Hematopoietic multipotent progenitor cell treated with erythropoietin and hydrocortisone succinate and interleukin-3 and kit ligand, for 17 days (in vitro differentiated cells): ENCODE measurements around the gene STX18.
A peak's percentile ranks its signal among the peaks of the same experiment; 100 is the strongest.
"Not testable (repeated sequence)": the region's sequence is repeated elsewhere in the genome, so short reads cannot be mapped to it uniquely, and the experiment has no call there.

Experiments used
- DNase-seq: peaks from one replicate; pipeline ENCODE4 v3.0.0-alpha.2; 2015; ENCODE audit warnings: low spot score

STX18 gene

DNA sequence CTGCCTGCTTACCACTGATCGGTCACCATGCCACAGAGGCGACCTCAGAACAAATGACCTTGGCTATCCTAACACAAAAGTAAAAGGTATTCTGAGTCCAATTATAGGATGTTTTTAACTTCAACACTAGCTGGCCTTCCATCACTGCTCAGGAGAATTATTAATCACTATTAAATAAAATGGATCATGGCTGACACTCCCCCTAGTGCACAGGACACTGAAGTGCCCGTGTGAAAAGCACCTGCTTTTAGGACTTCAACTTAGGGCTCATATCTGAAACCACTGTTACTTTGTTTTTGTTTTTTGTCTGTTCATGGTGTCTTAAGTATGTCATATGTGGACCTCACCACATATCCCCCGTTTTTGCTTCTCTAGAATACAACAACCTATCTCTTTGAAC lies 33.9 kb downstream of the STX18 start:
- no peak for DNase-seq

DNA sequence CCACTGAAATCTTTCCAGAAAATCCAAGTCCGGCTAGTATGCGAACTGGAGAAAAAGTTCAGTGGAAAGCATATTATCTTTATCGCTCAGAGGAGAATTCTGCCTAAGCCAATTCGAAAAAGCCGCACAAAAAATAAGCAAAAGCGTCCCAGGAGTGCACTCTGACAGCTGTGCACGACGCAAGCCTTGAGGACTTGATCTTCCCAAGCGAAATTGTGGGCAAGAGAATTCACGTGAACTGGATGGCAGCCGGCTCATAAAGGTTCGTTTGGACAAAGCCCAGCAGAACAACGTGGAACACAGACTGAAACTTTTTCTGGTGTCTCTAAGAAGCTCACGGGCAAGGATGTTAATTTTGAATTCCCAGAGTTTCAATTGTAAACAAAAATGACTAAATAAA lies 34.4 kb downstream of the STX18 start:
- DNase-seq = no peak

DNA sequence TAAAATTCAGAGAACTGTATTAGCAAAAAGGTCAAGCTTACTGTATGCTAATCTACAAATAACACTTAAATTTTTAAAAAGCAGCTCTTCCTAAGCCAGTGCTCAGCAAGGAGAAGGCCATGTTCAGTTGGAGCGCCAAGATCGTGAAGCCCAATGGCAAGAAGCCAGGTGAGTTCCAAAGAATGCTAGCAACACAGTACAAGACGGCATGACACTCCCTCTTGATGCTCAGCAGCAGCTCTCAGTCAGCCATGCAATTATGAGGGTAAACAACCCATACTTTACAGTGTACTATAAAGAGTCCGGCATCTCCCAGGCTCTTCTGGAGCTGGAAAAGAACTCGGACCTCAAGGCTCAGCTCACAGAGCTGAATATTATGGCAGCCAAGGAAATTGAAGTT lies 34.9 kb downstream of the STX18 start:
- no peak for DNase-seq

DNA sequence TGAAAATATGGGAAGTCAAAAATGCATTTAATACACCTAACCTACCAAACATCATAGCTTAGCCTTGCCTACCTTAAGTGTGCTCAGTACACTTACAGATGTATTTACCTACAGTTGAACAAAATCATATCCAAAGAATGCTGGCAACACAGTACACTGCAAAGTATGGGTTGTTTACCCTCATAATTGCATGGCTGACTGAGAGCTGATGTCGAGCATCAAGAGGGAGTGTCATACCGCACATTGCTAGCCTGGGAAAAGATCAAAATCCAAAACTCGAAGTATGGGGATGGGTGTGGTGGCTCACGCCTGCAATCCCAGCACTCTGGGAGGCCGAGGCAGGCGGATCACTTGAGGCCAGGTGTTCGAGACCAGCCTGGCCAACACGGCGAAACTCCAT lies 36.6 kb downstream of the STX18 start:
- DNase-seq = not testable (repeated sequence)

DNA sequence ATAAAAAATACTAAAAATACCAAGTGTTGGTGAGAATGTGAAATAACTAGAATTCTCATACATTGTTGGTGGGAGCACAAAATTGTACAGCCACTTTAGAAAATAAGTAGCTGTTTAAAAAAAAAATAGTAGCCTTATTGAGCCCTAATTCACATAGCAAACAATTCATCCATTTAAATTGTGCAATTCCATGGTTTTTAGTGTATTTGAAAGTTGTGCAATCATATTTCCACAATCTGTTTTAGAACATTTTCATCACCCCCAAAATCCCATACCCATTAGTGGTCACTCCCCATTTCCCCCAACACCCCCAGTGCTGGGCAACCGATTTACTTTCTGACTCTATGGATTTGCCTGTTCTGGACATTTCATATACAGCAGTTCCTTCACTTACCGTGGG lies 37.1 kb downstream of the STX18 start:
- no peak for DNase-seq

DNA sequence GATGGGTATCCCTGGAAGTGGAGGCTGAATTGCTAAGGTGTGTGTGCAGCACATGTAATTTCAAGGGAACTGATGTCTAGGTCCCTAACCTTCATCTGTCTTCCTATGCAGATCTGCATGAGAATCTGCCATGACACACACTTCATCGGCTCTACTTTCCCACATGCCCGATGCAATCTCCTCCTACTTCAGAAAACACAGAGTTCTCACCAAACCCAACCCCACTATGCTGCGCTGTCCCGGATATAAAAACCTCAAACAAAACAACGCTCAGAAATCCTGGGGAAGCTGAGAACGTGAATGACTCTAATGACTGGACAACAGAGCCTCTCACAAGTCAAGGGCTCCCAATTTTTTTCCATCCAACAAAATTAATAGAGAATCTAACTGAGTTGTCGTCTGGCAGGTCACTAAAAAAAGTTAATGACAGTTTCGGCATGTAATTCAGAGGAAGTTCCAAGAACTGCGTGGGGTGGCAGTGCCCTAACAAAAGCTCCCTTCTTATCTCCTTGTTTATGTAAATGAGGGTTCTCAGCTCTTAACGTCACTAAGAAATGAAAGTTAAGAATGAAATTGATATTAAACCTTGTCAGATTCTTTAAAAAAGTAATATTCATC lies 39.0 kb downstream of the STX18 start:
- no peak for DNase-seq

DNA sequence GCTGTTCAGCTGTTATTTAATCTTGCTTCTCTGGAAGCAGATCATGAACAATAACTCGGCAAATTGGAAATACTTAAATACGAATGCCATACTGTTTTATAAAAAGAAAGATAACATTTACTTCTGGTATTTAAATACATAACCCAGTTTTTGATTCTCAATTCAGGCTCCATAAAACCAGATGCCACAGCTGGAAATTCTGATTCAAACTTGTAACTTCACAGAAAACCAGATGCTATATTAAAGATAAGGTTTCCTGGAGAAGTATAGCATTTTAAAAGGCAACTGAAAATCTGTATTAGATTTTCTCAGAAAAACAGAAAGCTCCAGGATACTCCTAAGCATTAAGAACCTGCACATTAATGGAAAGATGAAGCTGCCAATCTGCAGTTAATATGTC lies 40.2 kb downstream of the STX18 start:
- DNase-seq = no peak

DNA sequence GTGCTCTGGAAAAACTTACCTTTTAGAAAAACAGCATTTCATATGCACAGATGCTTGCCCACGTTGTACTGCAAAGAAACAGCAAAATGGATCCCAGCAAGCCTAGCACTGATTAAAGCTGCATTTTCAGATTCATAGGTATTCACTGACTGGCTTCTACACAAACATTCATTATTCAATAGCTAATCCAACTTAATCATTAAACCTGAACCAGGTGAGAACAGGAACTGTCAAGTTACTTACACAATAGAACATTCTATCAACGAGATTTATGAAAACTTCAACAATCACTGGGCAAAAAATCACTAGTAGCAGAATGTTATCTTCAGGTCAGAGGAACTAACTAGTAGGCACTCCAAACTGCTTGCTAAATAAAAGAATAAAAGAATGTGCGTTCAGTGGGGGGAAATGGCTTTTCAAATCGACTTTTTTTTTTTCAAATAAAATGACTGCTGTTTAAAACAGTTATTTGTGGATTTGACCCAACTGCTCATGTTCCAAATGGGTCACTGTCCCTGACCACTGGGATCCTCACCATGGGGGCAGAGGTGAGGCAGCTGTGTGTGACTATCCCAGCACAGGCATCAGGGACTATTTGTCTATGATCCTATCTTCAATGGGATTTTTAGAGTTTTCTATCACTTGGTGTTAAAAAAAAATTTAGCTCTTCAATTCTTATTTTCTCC lies 42.3 kb downstream of the STX18 start:
- no peak for DNase-seq

DNA sequence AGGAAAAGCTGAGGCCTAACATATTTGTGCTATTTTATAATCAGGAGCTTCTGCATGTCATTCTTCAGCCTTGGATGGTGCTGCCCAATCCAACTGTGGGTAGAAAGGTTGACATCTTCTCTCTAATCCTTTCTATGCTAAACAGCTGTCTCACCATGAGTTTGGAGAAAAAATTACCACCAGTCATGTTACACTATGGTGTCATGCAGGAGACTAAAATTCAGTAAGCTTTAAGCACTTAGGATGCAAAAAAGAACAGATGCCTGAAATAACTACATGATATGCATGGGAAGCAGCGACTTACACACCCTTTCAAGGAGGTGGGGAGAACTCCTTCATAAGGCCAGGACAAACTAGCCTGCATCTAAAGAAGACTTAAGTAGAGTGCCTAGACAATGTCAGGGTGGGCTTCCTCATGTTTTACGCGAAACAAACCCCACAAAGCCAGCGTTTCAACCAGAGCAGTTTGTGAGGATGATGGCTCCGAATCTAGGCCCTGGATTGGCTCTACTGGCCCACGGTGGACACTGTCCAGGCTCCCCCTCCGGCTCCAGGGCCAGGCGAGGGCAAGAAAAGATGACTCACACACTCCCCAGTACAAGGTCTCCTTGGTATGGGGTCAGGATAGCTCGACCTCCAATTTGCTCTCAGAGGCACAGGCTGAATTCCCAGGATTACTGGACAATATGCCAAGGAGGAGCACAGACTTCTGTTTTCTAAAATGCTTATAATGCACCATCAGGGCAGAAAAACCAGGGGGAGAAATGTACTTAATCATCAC lies 45.1 kb downstream of the STX18 start:
- DNase-seq = peak; percentile 59

DNA sequence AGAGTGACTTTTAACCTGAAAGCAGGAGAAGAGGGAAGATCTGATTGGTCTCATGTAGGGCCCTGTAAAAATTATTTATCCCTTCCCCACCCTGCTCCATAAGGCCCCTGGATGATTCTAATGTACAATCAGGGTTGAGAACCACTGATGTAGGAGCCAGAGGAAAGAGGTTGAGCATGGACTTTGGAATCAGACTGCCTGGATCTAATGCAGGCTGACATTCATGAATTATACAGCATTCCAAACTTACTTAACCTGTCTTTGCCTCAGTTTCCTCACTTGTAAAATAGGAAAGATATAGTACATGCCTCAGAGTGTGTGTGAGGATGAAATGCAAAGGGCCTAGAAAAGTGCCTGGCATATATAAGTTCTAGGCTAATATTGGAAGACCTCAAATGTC lies 47.0 kb downstream of the STX18 start:
- DNase-seq = no peak

DNA sequence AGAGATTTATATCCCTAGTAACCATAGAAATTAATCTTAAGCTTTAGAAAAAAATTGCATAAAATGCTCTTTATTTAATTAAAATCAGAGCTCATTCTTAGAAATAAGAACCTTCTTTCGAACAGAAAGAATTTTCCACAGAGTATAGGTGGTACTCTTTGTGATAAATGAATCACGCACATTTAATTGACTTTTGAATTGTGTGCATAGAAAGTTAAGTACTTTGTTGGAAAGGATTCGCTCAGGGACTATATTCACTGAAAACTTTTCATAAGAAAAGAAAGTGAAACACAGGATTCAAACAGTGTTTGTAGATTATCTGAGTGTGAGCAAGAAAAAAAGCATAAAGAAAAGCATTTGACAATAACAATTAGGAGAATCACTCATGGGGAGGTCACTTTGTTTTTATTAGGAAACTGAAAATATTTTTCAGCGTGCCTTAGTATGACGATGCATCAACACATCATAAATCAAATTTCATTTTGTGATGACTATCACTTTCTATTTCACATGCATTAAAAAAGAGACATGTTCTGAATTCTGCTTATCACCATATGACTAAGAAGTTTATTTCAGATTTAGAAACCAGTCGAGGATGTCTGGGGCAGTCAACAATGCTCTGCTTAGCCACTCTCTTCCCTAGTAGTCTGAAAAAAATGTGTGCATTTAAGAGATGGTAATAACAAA lies 49.5 kb downstream of the STX18 start:
- no peak for DNase-seq

DNA sequence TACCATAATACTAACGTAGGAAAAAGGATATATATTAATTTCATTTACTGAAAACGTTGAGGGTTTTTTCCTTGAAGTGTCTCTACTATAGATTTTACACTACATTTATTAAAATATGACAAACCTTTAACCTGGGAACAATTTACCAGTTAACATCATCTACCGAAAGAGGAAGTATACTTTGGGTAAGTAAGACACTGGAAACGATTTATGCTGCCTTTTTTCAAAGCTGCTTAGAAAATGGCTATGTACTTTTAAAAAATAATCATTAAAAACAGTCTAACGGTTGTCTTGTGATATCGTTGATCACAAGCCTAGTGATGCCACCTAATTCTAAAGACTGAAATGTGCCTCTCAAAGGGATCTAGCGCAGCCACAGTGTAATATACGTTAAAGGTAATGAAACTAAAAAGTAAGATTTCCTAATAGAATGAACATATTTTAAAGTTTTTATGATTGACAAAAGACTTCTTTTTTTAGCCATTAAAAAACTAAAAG lies 50.4 kb downstream of the STX18 start:
- no peak for DNase-seq

DNA sequence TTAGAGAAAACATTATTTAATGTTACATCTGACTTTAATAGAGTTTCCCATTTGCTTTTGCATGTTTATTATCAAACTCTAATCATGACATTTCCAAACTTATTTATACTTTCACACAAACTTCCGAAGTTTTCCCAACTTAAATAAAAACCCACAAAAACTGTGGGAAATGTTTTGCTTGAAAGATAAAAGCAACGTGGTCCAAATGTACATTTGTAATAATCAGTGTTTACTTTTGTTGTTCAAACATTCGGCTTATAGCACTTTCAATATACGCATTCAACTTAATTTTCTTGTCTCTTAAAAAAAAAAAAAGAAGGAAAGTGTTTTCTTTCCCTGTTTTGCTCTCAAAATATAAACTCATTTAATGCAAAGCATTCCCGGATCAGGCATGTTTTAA lies 51.0 kb downstream of the STX18 start:
- no peak for DNase-seq

DNA sequence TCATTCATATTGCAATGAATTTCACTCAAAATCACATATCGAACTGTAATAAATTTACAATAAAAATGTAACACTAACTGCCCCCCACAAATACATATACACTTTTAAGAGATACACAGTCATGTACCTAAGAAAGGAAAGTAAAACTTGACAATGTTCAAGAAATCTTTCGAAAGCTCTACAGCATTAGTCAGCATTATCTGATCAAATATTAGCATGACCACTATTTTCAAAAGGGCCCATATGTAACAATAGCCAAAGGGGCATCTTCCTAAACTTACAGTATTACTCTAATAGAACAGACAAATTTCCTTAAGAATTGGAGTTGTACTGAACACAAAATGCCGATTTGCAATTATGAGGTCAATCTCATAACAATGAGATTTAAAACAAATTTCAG lies 51.8 kb downstream of the STX18 start:
- no peak for DNase-seq

DNA sequence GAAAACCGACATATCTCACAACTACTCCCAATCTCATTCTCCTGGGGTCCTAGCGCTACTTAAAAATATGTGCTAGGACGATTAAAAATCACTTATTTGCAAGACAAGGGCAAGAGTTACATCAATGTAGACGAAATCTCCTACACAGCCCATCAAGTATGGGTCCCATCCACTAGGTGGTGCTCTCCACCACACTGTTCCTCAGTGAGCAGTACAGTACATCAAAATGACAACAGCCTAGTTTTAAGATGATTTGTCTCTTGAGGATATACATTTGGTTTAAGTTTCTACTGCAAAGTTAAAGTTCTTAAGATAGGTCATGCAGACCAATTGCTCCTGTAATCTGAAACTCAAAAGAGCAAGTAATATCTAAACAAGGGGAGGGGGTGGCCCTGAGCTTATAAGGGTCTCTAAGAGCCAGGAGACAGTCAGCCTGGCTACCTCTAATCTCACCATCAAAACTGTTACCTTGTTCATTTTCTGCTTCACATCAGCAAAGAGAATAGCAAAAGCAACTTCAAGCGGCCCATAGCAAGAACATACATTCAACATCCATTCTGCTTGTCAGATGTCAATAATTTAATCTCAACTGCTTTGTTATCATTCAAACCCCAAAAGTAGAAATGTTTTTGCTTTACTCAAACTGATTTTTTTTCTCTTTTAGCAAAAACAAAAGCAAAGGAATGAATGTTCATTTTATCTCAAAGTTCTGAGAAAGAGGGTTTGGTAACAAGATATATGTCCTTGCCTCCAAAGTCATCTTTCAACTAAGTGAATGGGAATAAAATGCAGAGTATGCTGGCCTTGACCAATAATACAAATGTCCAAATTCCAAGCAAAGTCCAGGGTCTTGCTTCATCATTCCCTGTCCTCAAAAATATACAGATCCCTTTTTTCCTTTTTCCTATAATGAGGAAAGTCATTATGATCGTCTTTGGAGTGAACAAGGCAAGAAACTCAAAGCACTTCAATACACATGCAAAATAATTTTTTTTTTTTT lies 53.1 kb downstream of the STX18 start:
- DNase-seq = peak; percentile 81

DNA sequence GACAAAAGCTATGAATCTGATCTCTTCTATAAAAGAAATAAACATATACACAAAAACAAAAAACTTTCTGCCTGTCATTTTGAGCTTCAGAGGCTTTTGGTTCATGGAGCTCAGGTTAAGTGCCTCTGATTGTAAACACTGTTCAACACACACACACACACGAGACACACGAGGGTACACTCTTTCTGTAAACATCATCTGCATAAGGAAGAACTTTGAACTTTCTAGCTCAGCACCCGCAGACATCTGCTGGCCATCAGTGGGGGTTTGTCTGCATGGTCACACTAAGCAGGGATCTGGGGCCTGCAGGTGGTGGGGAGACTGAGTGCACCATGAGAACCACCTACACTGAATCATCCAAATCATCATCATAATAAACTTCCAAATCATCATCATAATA lies 54.9 kb downstream of the STX18 start:
- DNase-seq = no peak

DNA sequence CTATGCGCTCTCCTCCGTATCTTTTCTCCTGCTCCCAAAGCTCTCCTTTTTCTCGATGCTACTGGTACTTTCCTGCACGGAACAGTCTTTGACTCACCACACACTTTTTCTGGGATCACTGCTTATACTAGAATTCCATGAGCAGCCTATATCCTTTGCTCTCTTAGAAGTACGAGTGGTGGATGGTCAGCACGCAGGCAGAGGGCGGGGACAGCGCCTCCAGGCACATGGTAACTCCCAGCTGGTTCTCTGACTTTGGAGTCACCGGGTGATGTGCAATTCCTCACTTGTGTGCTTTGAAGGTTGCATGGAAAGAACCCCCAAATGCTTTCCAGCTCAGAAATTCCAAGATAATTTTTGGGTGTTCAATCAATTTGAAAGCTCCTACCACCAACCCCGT lies 56.0 kb downstream of the STX18 start:
- DNase-seq = no peak

DNA sequence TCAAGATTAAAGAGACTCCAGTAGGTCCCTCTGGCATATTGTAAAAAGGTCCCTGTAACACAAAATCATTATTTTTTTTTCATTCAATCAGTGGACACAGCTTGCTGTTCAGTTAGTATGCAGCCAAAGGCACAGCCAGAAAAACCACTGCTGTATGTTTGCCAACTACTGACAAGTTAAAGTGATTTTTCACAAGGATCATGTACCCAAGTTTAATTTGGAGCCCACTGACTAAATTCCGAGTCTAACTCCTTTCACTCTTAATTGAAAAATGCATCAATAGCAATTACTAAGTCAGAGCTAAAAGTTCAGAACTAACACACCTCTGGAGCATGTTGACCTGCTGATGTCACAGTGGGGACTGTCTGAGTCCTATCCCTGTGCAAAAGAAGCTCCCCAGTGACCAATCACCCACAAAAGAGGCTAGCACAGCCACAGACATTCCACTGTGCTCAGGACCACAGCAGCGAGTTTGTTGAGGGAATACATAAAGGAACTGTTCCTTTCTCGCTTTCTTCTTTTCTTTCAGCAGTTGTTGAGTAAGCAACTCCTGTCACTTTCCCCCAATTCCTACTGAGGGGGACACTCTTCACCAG lies 60.4 kb downstream of the STX18 start:
- DNase-seq = no peak

DNA sequence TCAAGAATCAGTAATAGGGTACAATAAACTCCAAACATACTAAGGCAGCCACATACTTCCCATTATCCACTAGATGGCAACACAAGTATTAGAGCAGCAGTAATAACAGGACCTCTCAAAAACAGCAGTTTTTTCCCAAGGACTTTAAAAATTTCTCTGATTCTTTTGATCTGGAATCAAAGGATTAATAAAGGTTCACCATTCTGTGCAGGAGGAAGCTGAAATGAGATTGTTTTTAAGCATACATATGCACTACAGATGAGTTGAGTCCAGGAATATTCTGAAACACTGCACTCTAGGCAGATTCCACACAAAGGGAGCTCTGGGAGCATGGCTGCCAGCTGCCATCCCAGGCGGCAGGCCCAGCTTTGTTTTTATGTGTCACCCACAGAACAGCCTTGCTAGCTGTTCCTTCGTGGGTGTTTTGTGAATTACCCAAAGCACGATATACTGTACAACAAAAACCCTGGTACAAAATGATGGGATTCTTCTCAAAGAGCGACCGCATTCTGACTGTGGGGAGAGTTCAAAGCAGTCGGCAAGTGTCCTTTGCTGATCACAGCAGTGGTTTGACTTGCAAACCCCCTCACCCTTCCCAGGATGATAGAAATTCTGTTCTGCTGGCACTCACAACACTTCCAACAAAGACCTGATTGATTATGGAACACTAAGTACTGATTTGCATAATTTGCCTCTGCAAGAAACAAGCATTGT lies 61.0 kb downstream of the STX18 start:
- no peak for DNase-seq

DNA sequence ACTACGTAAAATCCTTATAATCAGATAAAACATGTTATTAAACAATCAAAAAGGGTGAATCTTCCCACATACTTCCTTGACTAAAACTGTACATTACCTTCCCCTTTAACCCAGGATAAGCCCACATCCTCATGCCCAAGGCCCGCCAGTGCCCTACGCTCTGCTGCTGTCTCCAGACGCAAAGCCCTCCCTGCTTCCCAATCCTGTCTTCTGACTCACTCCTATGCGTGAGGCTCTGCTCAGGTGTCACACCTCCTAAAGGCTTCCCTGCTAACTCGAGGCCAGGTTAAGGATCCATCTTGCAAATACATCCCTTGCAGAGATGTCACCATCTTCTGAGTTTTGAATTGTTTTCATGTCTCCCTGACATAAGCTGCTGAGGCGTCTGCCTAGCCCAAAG lies 61.6 kb downstream of the STX18 start:
- no peak for DNase-seq
